ENCODE measurements around the gene CCDC154.

CCDC154 gene

GRCh38 chr16:1436731-1437355 lies 7.5 kb downstream of the CCDC154 start:
- DNase-seq (ENCODE audit: low read depth), result no peak

- DNase-seq (ENCODE audit: low read depth), result no peak
These were observed 8.2 kb downstream of the CCDC154 start for GRCh38 chr16:1435921-1436697.

GRCh38 chr16:1434644-1435592 lies 9.4 kb downstream of the CCDC154 start:
- DNase-seq (ENCODE audit: low read depth), result no peak

- DNase-seq (ENCODE audit: low read depth), result no peak
These were observed 10.6 kb downstream of the CCDC154 start for GRCh38 chr16:1433756-1434155.

GRCh38 chr16:1433263-1433560 lies 11.1 kb downstream of the CCDC154 start:
- DNase-seq (ENCODE audit: low read depth), result no peak

- no peak for DNase-seq (ENCODE audit: low read depth)
These were observed 11.7 kb downstream of the CCDC154 start for GRCh38 chr16:1432388-1433262.

GRCh38 chr16:1431497-1432270 lies 12.7 kb downstream of the CCDC154 start:
- no peak for DNase-seq (ENCODE audit: low read depth)

- no peak for DNase-seq (ENCODE audit: low read depth)
These were observed 13.4 kb downstream of the CCDC154 start, which contains the start of gene PERCC1 for GRCh38 chr16:1430759-1431496. Gene PERCC1, plus strand, starts transcription at chr16:1431078. Its CDS starts 1,516 bp downstream, at chr16:1432594.

- no peak for DNase-seq (ENCODE audit: low read depth)
These were observed 14.1 kb downstream of the CCDC154 start for GRCh38 chr16:1430214-1430758.

- no peak for DNase-seq (ENCODE audit: low read depth)
These were observed 14.7 kb downstream of the CCDC154 start for GRCh38 chr16:1429631-1430030.

- no peak for DNase-seq (ENCODE audit: low read depth)
These were observed 15.3 kb downstream of the CCDC154 start for GRCh38 chr16:1429012-1429411.

- peak; percentile 23 for DNase-seq (ENCODE audit: low read depth)
These were observed 15.8 kb downstream of the CCDC154 start for GRCh38 chr16:1428511-1428910.

- no peak for DNase-seq (ENCODE audit: low read depth)
These were observed 16.6 kb downstream of the CCDC154 start for GRCh38 chr16:1427473-1428461.

GRCh38 chr16:1426734-1427471 lies 17.5 kb downstream of the CCDC154 start:
- no peak for DNase-seq (ENCODE audit: low read depth)

GRCh38 chr16:1425616-1426370 lies 18.6 kb downstream of the CCDC154 start:
- no peak for DNase-seq (ENCODE audit: low read depth)

GRCh38 chr16:1424028-1424427 lies 20.3 kb downstream of the CCDC154 start:
- DNase-seq (ENCODE audit: low read depth), result no peak

- no peak for DNase-seq (ENCODE audit: low read depth)
These were observed 22.3 kb downstream of the CCDC154 start for GRCh38 chr16:1422076-1422475.

Data from activated T-cell treated with anti-CD3 and anti-CD28 coated beads for 24 hours (primary cell).